B cell (primary cell): Measurements from ENCODE around the gene PAFAH1B2.

Experiments used
- CTCF ChIP-seq: fragments of 200-600 bp; IDR thresholded peaks from one replicate; pipeline ENCODE4 v1.8.0; 2022; ENCODE audit warnings: antibody characterized with exemption, mild to moderate bottlenecking
- EZH2 ChIP-seq: IDR thresholded peaks from 2 replicates; pipeline ENCODE4 v1.6.1; 2012; ENCODE audit warnings: borderline replicate concordance, low read depth, mild to moderate bottlenecking, moderate library complexity, low read length; ENCODE audit not compliant: insufficient read depth, poor library complexity, severe bottlenecking

- no peak for TF ChIP-seq EZH2
- TF ChIP-seq CTCF = no peak
Observed at GRCh38 chr11:117171404-117172061, 27.4 kb downstream of the PAFAH1B2 start.
